HG03521 (cell line): ENCODE measurements around the gene ZDHHC14.
"Not testable (repeated sequence)": the region's sequence is repeated elsewhere in the genome, so short reads cannot be mapped to it uniquely, and the experiment has no call there.

Source experiments
- ATAC-seq: cut with Tn5 transposase; IDR thresholded peaks from one replicate; pipeline ENCODE4 v1.9.1; 2021; ENCODE audit warnings: mild to moderate bottlenecking, moderate library complexity; ENCODE audit not compliant: unreplicated experiment

ZDHHC14 gene

GRCh38 chr6:157548635-157549467 lies 167.9 kb downstream of the ZDHHC14 start:
- no peak for ATAC-seq

DNA sequence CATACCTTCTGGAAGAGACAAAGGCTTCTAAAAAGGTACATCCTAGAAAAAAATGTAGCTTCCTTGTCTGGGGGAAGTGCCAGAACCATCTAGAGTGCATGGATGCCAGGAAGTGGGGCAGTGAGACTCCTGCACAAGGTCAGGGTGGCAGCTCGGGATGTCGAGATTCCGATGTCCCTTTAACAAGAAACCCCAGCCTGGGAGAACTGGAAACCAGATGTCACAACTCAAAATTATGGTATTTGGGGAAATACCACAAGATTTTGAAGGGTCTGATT lies 168.4 kb downstream of the ZDHHC14 start:
- ATAC-seq = no peak

GRCh38 chr6:157550114-157550989 lies 169.4 kb downstream of the ZDHHC14 start:
- no peak for ATAC-seq

DNA sequence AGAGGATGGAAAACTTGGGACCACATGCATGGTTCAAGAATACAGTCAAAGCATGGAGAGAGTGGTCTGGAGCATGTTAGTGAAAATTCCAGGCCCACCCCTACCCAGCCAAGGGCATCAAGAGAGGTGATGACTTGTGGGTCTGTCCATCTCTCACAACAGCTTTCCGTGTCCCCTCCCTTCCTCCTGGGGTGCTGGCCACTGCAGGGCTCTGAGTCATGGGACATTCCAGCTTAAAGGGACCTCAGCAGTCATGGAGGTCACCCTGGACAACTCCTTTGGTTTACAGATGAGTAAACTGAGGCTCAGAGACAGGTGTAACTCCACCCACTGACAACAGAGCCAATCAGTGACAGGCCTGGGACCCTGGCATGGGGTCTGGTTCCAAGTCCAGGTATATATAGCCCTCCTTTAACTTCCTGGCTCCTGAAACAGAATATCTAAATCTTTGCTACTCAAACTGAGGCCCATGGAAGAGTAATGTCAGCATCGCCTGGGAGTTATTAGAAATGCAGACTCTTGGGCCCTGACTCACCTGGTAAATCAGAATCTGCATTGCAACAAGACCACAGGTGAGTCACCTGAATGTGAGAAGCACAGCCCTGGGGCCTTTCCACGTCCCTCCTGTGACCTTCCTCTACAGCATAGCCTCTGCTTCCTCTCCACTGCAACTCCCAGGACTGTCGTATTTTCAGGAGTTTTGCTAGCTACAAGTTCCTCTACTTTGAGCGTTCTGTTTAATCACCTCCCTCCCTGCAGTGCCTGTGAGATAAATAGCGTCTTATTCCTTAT lies 170.2 kb downstream of the ZDHHC14 start:
- no peak for ATAC-seq

DNA sequence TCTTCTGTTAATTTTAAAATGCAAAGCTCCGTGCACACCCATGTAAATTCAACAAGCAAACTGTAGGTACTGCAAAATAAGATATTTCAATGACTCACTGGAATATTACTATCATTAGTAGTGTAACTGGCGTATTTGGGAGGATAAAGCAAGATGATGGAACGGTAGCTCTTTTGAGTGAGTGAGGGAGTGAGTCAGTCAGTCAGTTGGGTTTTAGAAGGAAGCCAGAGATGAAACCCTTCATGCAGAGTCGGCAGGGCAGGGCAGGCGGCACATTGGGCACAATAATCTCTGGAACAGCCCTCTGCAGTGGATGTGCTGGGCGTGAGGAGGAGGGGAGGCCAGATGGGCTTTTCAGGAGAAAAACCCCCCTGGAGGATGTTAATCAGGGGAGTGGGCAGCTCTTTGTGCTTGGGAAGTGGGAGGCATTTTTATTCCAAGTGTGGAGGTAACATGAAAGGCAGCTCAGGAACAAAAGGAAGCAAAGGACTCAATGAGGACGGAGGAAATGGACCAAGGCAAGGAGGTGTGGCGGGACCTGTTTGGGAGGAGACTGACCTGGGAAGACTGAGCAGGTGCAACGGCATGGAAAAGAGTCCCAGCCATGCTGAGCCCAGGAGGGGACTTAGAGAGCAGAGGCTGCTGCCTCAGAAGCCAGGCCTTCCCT lies 171.2 kb downstream of the ZDHHC14 start:
- ATAC-seq = no peak

DNA sequence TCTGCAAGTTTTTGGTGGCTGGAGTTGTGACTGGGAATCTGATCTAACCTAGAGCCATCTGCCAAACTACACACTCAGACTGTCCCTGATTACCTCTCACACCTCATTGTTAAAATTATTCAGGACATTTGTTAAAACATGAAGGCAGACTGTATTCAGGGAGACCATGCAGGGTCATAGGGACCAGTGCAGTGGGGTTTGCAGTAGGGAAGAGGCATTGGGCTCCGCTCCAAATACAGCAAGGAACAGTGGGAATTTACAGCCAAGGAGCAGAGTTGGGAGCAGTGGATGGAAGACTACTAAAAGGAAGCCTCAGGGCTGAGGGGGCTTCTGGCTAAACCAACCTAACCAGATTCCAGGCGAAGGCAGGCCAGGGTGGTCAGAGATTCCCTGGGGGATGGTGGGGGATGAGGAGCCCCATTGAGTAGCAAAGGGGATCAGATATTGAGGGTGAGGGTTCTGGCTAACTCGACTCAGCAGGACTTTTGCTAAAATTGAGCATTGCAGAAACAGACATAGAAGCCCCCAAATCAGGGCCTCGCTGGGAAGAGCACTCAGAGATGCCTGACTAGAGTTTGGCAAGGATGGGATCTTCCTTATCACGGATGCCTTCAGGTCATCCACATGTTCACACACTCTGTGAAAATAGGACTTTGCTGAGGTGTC lies 172.0 kb downstream of the ZDHHC14 start:
- no peak for ATAC-seq

GRCh38 chr6:157554747-157555146 lies 173.8 kb downstream of the ZDHHC14 start:
- ATAC-seq = no peak

GRCh38 chr6:157555455-157556143 lies 174.6 kb downstream of the ZDHHC14 start:
- no peak for ATAC-seq

DNA sequence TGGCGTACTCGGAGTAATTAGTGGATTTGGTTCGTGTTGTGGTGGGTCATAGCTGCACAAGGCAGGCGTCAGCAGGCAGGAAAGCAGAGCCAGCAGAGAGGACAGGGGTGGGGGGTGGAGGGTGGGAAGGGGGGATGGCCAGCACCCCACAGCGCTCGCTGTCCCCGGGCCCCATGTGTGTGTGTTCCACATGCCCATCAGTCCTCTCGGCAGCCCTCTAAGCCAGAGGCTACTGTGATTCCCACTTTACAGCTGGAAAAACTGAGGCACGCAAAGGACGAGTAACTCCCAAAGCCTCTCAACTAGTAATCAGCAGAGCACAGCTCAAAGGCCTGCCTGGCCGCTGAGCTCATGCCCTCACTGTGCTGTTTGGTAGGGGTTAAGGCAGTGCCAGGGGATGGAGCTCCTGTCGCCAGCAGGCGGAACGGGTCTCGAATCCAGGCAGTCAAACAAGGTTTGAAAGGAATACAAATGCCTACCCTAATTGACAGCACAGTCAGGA lies 175.2 kb downstream of the ZDHHC14 start:
- ATAC-seq = no peak

GRCh38 chr6:157556671-157557430 lies 175.9 kb downstream of the ZDHHC14 start:
- no peak for ATAC-seq

GRCh38 chr6:157557559-157557958 lies 176.6 kb downstream of the ZDHHC14 start:
- peak; percentile 34 for ATAC-seq

- ATAC-seq = no peak
Observed at GRCh38 chr6:157558049-157558448, 177.1 kb downstream of the ZDHHC14 start.

DNA sequence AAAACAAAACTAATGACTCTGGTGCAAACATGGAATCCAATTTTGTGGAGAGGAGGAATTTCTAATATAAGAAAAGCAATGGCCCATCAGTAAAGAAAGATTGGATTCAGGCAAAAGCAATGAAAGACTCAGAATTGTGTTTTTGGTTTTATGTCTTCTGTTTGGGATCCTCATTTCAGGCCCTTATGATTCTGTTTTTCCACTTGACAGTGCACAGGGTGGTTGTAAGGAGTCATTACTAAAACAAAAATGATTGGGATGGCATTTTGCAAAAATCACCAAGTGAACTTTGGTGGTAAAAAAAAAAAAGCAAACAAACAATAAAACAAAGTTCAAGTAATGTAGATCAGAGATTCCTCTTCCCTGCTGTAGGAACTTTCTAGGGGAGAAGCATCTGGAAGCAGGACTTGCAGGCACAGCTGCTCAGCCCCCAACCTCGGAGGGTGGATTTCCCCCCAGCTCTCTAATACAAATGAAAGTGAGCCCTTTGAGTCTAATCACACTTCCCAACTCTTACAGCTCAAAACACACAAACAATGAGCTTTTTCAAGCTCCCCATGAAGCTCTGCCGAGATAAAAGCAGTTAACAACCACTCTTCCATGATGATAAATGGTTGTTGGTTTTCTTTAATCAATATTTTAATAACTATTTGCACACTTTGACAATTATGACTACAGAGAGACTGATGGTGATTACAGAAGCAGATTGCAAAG lies 177.7 kb downstream of the ZDHHC14 start:
- ATAC-seq = no peak

- ATAC-seq = no peak
Observed at GRCh38 chr6:157559201-157559756, 178.3 kb downstream of the ZDHHC14 start.

DNA sequence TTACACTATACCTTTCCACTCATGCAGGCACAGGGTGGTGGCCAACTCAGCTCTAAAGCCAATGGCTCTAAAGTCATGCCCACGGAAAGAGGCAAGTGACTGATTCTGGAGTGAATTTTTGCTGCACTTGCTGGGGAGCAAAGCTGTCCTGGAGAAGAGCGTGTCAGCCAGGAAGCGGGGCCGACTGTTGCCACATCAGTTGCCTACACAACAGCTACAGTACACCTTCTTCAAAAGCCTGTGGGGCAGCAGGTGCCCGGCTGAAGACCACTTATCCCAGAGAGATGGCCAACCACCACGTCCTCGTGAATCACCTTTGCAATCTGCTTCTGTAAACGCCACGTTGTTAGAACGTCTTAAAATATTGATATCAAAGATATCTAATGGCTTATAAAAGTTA lies 179.1 kb downstream of the ZDHHC14 start:
- not testable (repeated sequence) for ATAC-seq

DNA sequence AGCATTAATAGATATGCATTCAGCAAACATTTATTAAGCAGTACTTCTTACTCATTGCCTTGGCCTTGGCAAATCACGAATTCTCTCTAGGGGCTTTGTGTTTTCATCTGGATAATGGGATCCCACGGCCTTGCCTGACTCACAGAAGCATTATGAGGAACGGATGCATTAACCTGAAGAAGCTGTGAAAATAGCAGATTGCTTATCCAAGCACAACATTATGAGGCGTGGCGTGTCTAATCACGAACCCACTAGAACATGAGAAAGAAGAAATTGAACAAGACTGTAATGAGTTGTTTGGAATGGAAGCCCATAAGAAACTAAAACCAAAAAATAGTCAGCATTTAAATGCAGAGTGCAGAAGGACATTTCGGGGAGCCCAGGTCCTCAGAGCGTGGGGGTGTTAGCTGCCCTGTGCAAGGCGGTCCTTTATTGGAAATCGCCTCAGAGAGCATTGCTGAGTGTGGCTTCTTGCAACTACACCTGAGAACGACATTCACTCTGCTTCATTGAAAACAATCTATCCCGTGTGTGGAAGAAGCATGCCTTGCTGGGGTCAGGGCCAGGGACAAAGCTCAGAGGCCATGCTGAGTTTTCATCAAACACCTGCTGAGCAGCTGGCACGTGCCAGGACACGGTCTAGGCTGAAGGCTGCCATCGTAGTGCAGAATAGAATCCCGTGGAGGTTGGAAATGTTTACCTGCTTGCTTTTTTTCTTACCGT lies 179.9 kb downstream of the ZDHHC14 start:
- ATAC-seq = peak; percentile 3

DNA sequence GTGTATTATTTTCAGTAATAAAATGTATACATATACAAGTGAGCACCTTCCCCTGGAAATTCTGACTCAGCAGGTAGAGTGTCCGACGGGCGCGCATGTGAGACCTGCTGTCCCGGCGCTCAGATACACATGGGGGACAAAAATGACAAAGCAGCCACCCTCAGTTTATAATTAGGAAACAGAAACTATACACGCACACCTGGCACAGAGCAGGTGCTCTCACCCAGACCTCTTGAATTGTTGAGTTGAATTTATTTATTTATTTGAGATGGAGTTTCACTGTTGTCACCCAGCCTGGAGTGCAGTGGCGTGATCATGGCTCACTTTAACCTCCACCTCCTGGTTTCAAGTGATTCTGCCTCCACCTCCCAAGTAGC lies 180.4 kb downstream of the ZDHHC14 start:
- peak; percentile 39 for ATAC-seq
